NCI-H748 (cell line): ENCODE results near the gene VPS4B.
A peak's percentile ranks its signal among the peaks of the same experiment; 100 is the strongest.

Experiments used
- DNase-seq: peaks from one replicate; lab custom pipeline; 2025; ENCODE audit not compliant: unreplicated experiment; lab: John Stamatoyannopoulos, UW

VPS4B gene

GRCh38 chr18:63431180-63431579 is 8.9 kb upstream of the VPS4B start:
- DNase-seq, result no peak

GRCh38 chr18:63430526-63430925 is 8.2 kb upstream of the VPS4B start:
- DNase-seq, result no peak

GRCh38 chr18:63427558-63427957 is 5.3 kb upstream of the VPS4B start:
- DNase-seq, result no peak

GRCh38 chr18:63422864-63423304 is 608 bp upstream of the VPS4B start:
- peak; percentile 91 for DNase-seq

GRCh38 chr18:63421514-63421913 is 762 bp downstream of the VPS4B start:
- DNase-seq, result no peak

GRCh38 chr18:63412953-63413352 is 9.3 kb downstream of the VPS4B start:
- DNase-seq, result no peak

GRCh38 chr18:63410792-63411191 is 11.5 kb downstream of the VPS4B start:
- no peak for DNase-seq

- no peak for DNase-seq
Observed at GRCh38 chr18:63409301-63409700, 13.0 kb downstream of the VPS4B start.

GRCh38 chr18:63407734-63408133 is 14.5 kb downstream of the VPS4B start:
- DNase-seq, result no peak

- no peak for DNase-seq
Observed at GRCh38 chr18:63405986-63406385, 16.3 kb downstream of the VPS4B start.

GRCh38 chr18:63402246-63403162 is 19.8 kb downstream of the VPS4B start:
- no peak for DNase-seq

GRCh38 chr18:63399300-63399699 is 23.0 kb downstream of the VPS4B start:
- DNase-seq, result no peak

GRCh38 chr18:63397349-63397748 is 24.9 kb downstream of the VPS4B start:
- no peak for DNase-seq

- no peak for DNase-seq
Observed at GRCh38 chr18:63395503-63395902, 26.8 kb downstream of the VPS4B start.

- DNase-seq, result no peak
Observed at GRCh38 chr18:63394954-63395353, 27.3 kb downstream of the VPS4B start.

- no peak for DNase-seq
Observed at GRCh38 chr18:63387861-63388260, 34.4 kb downstream of the VPS4B start.

- DNase-seq, result no peak
Observed at GRCh38 chr18:63382843-63383242, 39.4 kb downstream of the VPS4B start.

GRCh38 chr18:63379639-63379962 is 42.7 kb downstream of the VPS4B start:
- no peak for DNase-seq

GRCh38 chr18:63378919-63379638 is 43.2 kb downstream of the VPS4B start:
- no peak for DNase-seq

- DNase-seq, result no peak
Observed at GRCh38 chr18:63377275-63377980, 44.8 kb downstream of the VPS4B start.

GRCh38 chr18:63376538-63376937 is 45.7 kb downstream of the VPS4B start:
- no peak for DNase-seq

- no peak for DNase-seq
Observed at GRCh38 chr18:63374540-63374939, 47.7 kb downstream of the VPS4B start.
